ENCODE data around the gene ATAD2B. TPM values are rescaled to one million over a fixed set of nuclear protein-coding genes. Genes with fewer than 3 reads are reported as not detected.
A peak's percentile ranks its signal among the peaks of the same experiment; 100 is the strongest.

The ATAD2B gene
- total RNA-seq, 4 donors from 2014 or later = 41.9 to 71.0 (median 53.1) TPM

DNA sequence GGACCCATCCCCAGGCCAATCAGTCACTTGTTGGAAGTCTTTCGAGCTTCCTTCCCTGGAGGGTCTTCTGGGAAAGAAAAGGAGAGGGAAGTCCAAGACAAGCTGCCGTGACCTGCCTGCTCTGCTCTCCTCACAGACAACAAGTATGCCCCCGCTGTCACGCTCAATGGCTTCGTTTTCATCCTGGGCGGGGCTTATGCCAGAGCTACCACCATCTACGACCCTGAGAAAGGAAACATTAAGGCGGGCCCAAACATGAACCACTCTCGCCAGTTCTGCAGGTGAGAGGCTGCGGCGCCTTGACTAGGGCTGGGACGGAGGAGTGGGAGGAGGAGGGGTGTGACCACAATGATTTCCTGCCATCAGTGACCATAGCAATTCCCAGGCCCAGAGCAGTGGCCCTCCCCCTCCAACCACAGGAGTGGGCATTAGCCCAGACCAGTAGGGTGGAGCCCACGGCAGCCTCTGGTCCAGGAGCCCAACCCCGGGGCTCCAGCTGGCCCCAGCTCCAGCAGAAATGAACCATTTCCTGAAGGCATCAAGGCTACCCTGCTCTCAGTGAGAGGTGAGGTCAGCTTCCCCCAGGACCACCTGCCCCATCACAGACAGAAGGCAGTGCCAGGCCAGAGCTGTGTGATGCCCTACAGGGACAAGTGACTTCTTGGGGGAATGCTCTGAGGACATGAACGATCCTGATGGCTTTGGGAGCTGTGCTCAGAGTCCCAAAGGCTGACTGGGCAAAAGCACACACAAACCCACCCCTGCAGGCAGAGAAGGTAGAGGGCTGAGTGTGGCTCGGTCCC, 223.1 kb downstream of the ATAD2B start:
- H3K4me1 ChIP-seq = no peaks in the 10 kb centered on the region
- TF ChIP-seq POLR2A (IDR thresholded peaks at IDR 0.05) = no peak
- TF ChIP-seq, protein P1, sequence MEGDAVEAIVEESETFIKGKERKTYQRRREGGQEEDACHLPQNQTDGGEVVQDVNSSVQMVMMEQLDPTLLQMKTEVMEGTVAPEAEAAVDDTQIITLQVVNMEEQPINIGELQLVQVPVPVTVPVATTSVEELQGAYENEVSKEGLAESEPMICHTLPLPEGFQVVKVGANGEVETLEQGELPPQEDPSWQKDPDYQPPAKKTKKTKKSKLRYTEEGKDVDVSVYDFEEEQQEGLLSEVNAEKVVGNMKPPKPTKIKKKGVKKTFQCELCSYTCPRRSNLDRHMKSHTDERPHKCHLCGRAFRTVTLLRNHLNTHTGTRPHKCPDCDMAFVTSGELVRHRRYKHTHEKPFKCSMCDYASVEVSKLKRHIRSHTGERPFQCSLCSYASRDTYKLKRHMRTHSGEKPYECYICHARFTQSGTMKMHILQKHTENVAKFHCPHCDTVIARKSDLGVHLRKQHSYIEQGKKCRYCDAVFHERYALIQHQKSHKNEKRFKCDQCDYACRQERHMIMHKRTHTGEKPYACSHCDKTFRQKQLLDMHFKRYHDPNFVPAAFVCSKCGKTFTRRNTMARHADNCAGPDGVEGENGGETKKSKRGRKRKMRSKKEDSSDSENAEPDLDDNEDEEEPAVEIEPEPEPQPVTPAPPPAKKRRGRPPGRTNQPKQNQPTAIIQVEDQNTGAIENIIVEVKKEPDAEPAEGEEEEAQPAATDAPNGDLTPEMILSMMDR (IDR thresholded peaks at IDR 0.05) = no peak
- no peak overlapping the region for H3K27ac ChIP-seq
- no peak overlapping the region for H3K4me3 ChIP-seq
- H3K36me3 ChIP-seq = peaks cover 0 to 21% (median 0%) of the 10 kb centered on the region in 3 donors
- no peaks in the 10 kb centered on the region for H3K27me3 ChIP-seq
- DNase-seq = peak in 1 of 3 donors; percentile 37
- no peaks in the 10 kb centered on the region for H3K9me3 ChIP-seq

DNA sequence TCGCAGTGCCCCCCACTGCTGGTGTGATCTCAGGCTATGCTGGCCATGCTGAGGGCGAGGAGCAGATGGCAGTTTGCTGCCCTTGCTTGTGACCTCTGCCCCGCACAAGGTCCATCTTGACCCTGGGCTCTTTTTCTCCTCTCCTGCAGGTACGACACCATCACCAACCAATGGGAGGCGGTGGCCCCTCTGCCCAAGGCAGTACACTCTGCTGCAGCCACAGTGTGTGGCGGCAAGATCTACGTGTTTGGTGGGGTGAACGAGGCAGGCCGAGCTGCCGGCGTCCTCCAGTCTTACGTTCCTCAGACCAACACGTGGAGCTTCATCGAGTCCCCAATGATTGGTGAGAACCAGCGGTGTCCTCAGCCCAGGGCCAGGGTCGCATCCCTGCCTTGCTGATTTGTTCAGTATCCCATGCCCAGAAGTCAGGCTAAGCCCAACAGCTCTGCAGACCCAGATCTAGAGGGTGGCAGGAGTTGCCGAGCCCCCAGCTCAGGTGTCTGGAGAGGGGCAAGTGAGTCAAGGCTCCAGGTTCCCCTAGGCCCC, 223.8 kb downstream of the ATAD2B start:
- TF ChIP-seq, protein P1 (IDR thresholded peaks at IDR 0.05) = no peak
- no peak for TF ChIP-seq POLR2A (IDR thresholded peaks at IDR 0.05)
- Histone ChIP-seq H3K4me3 (no peak overlapping the region), H3K4me1 (no peaks in the 10 kb centered on the region), H3K9me3 (no peaks in the 10 kb centered on the region), H3K36me3 (peaks cover 0 to 14% (median 0%) of the 10 kb centered on the region in 3 donors), H3K27me3 (no peaks in the 10 kb centered on the region), H3K27ac (no peak overlapping the region)
- peak in 2 of 3 donors; percentile 11 to 40 for DNase-seq

DNA sequence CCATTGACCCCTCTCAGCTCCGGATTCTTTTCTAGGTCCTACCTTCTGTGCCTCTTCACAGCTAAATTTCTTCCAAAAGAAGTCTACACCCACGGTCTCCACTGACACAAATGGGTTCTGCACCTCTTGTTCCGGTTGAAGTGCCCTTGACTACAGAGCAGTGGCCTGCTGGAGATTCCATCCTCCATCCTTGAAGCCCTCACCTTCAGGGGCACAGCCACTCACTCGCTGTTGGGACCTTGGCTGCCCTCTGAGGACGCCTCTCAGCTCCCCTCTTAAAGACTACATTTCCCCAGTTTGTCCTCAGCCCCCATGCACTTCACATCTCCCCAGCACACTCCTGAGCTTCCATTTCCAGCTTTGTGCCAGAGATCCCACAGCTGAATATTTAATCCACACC, 226.3 kb downstream of the ATAD2B start:
- no peak for DNase-seq
- Histone ChIP-seq H3K4me3 (no peak overlapping the region), H3K27me3 (no peaks in the 10 kb centered on the region), H3K27ac (no peak overlapping the region), H3K36me3 (peaks cover 0 to 6% (median 0%) of the 10 kb centered on the region in 3 donors), H3K4me1 (no peaks in the 10 kb centered on the region), H3K9me3 (no peaks in the 10 kb centered on the region)
- TF ChIP-seq, protein P1 (IDR thresholded peaks at IDR 0.05) = no peak
- TF ChIP-seq POLR2A (IDR thresholded peaks at IDR 0.05) = no peak

DNA sequence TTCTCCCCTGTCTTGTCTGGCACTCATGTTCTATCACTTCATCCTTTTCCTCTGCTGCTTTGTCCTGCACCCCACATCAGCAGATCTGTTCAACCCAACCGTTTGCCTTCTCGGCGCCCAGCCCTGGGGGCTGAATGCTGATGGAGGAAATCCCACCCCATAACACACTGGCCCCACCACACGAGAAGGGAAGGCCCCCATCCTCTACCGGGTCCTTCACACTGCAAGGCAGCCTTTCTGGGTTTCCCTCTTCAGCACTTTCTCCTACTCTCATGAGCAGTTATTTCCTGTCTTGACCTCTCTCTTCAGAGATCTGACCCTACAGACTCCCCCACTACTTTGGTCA, 227.4 kb downstream of the ATAD2B start:
- no peaks in the 10 kb centered on the region for H3K4me1 ChIP-seq
- no peaks in the 10 kb centered on the region for H3K9me3 ChIP-seq
- no peak overlapping the region for H3K4me3 ChIP-seq
- H3K27me3 ChIP-seq = no peaks in the 10 kb centered on the region
- no peak overlapping the region for H3K27ac ChIP-seq
- TF ChIP-seq, protein P1 (IDR thresholded peaks at IDR 0.05) = no peak
- no peak for TF ChIP-seq POLR2A (IDR thresholded peaks at IDR 0.05)
- peaks cover 0 to 6% (median 0%) of the 10 kb centered on the region in 3 donors for H3K36me3 ChIP-seq
- DNase-seq = no peak

DNA sequence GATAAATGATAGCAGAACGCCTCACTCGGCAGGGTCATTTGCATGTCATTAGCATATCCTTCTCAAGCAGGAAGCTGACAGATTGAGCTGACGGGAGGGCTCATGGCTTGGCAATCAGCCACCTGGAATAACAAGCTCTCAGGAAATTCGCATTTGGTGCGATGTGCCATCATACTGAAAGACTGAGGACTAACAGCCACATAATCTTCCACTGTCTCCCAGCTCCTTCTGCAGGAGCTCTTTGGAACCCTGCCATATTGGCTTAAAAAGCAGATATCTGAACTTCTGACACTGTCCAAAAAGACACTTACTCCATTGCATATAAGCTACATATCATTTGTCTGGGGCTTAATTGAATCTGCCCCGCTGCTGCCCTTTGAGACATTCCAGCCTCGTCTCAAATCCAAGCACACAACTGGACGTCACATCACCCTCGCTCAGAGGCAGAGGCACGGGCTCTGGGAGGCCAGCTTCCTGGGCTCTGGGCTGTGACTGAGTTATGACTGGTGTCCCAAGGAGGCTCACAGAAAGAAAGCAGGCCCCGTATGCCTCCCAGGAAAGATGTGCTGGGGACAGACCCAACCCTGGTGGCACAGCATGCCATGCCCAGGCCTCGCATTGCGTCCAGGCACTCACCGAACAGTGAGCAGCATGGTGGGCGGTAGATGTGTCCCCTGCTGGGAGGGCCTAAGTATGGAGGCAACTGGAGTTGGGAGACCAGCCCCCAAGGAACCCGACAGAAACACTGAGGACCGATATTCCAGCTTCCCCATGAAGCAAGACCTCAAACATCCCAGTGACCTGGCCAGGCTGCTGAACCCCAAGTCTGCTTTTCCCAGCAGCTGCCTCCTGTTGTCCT, 228.0 kb downstream of the ATAD2B start:
- DNase-seq = peak in 1 of 3 donors; percentile 42
- Histone ChIP-seq H3K27me3 (no peaks in the 10 kb centered on the region), H3K9me3 (no peaks in the 10 kb centered on the region), H3K36me3 (peaks cover 0 to 6% (median 0%) of the 10 kb centered on the region in 3 donors), H3K4me3 (no peak overlapping the region), H3K27ac (no peak overlapping the region), H3K4me1 (no peaks in the 10 kb centered on the region)
- TF ChIP-seq, protein P1 (IDR thresholded peaks at IDR 0.05) = no peak
- no peak for TF ChIP-seq POLR2A (IDR thresholded peaks at IDR 0.05)

Other genes starting within 250 kb of the ATAD2B start
- 10 to 100 TPM; 11.7 to 20.4 (median 15.8) TPM for gene UBXN2A, start 13.3 kb upstream of the ATAD2B start, total RNA-seq
- gene MFSD2B, start 83.0 kb upstream of the ATAD2B start, total RNA-seq = not detected
- 1 to 10 TPM; 3.3 to 5.8 (median 3.7) TPM for gene WDCP, start 120.3 kb upstream of the ATAD2B start, total RNA-seq
- gene FKBP1B, start 122.6 kb upstream of the ATAD2B start, total RNA-seq = 10 to 100 TPM in 2 of 4 donors, 1 to 10 TPM in 2; 6.7 to 16.3 (median 10.9) TPM
- 100 to 1,000 TPM in 2 of 4 donors, 10 to 100 TPM in 2; 75.9 to 138 (median 91.9) TPM for gene SF3B6, start 149.2 kb upstream of the ATAD2B start, total RNA-seq
- gene TP53I3, start 157.7 kb upstream of the ATAD2B start, total RNA-seq = 100 to 1,000 TPM in 3 of 4 donors, 10 to 100 TPM in 1; 87.5 to 371 (median 241) TPM
- gene PFN4, start 196.2 kb upstream of the ATAD2B start, total RNA-seq = not detected
- 10 to 100 TPM in 2 of 4 donors, 1 to 10 TPM in 2; 6.0 to 35.5 (median 9.1) TPM for gene FAM228B, start 196.3 kb upstream of the ATAD2B start, total RNA-seq
- under 1 TPM in 1 of 4 donors, not detected in 3; 0.54 TPM for gene FAM228A, start 247.9 kb upstream of the ATAD2B start, total RNA-seq